Activated CD8-positive, alpha-beta T cell treated with anti-CD3 and anti-CD28 coated beads for 36 hours (primary cell): Measurements from ENCODE around the gene RPL35A. TPM values are rescaled to one million over a fixed set of nuclear protein-coding genes. Genes with fewer than 3 reads are reported as not detected.
"Not testable (repeated sequence)": the region's sequence is repeated elsewhere in the genome, so short reads cannot be mapped to it uniquely, and the experiment has no call there.

ENCODE experiments used
- ATAC-seq: fragments of 200-7000 bp; cut with Tn5 transposase; one replicate; pipeline ENCODE4 v1.10.0; 2021; ENCODE audit warnings: mild to moderate bottlenecking, moderate library complexity
- CTCF ChIA-PET: fragments of 350-600 bp; sonication (Branson Sonifier 250); formaldehyde crosslinking; loops from one replicate; lab custom pipeline; 2021; ENCODE audit warnings: antibody characterized with exemption; lab: Charles Lee
- POLR2A ChIA-PET: fragments of 350-600 bp; sonication (Branson Sonifier 250); formaldehyde crosslinking; loops from one replicate; lab custom pipeline; 2021; ENCODE audit warnings: antibody characterized with exemption; lab: Charles Lee
- DNase-seq: peaks from one replicate; pipeline ENCODE4 v3.0.0-alpha.2; 2020
- H3K27ac Mint-ChIP-seq: one replicate; pipeline ENCODE4 v1.8.0; 2021; ENCODE audit warnings: mild to moderate bottlenecking, mixed read lengths
- H3K27me3 Mint-ChIP-seq: one replicate; pipeline ENCODE4 v1.8.0; 2021; ENCODE audit warnings: mixed read lengths
- H3K36me3 Mint-ChIP-seq: one replicate; pipeline ENCODE4 v1.8.0; 2021; ENCODE audit warnings: low read depth, mixed read lengths
- H3K4me1 Mint-ChIP-seq: one replicate; pipeline ENCODE4 v1.8.0; 2021; ENCODE audit warnings: low read depth, mixed read lengths
- H3K4me3 Mint-ChIP-seq: one replicate; pipeline ENCODE4 v1.8.0; 2021; ENCODE audit warnings: mild to moderate bottlenecking, moderate library complexity, mixed read lengths
- H3K9me3 Mint-ChIP-seq: one replicate; pipeline ENCODE4 v1.8.0; 2021; ENCODE audit warnings: mixed read lengths
- CTCF ChIP-seq: fragments of 200-600 bp; IDR thresholded peaks from one replicate; pipeline ENCODE4 v1.8.0; 2022; ENCODE audit warnings: antibody characterized with exemption, mild to moderate bottlenecking
- intact Hi-C: fragments of 100-400 bp; cut with micrococcal nuclease; formaldehyde crosslinking; loops from one replicate; pipeline ENCODE4 v1.10.0; 2022
- total RNA-seq, 2 experiments: library from RNA; stranded (reverse); gene quantifications; one replicate each; pipeline ENCODE4 v1.2.3, GENCODE V29; 2021

The RPL35A gene
- total RNA-seq, 2 experiments from 2014 or later, result 1,685 to 1,707 TPM

- intact Hi-C loops, result no loop called here
- Mint-ChIP-seq H3K27me3 (no peaks in the 10 kb centered on the region), H3K4me3 (peak overlapping the region; percentile 92), H3K9me3 (no peaks in the 10 kb centered on the region), H3K4me1 (peaks cover 66% of the 10 kb centered on the region), H3K27ac (peak overlapping the region; percentile 98), H3K36me3 (peaks cover 56% of the 10 kb centered on the region)
- CTCF ChIA-PET, result interaction anchor here (1.1 to 1.7 kb wide), 4 partner anchors 16 to 122 kb away, joined by 3 to 4 read pairs (median 4); no protein-coding TSS in a partner anchor
- DNase-seq, result no peak
- POLR2A ChIA-PET, result interaction anchor here (0.9 kb wide), 1 partner anchor 122 kb away, joined by 3 read pairs; no protein-coding TSS in a partner anchor
- no peak for TF ChIP-seq CTCF
- ATAC-seq, result no peak
These were observed 8.4 kb downstream of the RPL35A start for GRCh38 chr3:197958346-197958745.

- Mint-ChIP-seq H3K4me3 (peak overlapping the region; percentile 92), H3K4me1 (peaks cover 64% of the 10 kb centered on the region), H3K27ac (peak overlapping the region; percentile 98), H3K36me3 (peaks cover 51% of the 10 kb centered on the region)
- H3K27me3 Mint-ChIP-seq, H3K9me3 Mint-ChIP-seq, DNase-seq, ATAC-seq: not testable (repeated sequence)
- CTCF ChIA-PET, result interaction anchor here (0.7 to 1.7 kb wide), 4 partner anchors 8 to 122 kb away, joined by 3 to 4 read pairs (median 4); no protein-coding TSS in a partner anchor
- intact Hi-C loops, result loop anchor here (1.0 kb wide), 1 partner anchor 8 kb away; no protein-coding TSS in a partner anchor
- POLR2A ChIA-PET, result interaction anchor here (1.0 kb wide), 2 partner anchors 8 to 121 kb away, joined by 5 read pairs; no protein-coding TSS in a partner anchor
These were observed 8.9 kb downstream of the RPL35A start for GRCh38 chr3:197958848-197959247.

- peak overlapping the region; percentile 92 for H3K4me3 Mint-ChIP-seq
- H3K9me3 Mint-ChIP-seq, result no peaks in the 10 kb centered on the region
- POLR2A ChIA-PET, result interaction anchor here (1.0 kb wide), 2 partner anchors 9 to 120 kb away, joined by 5 read pairs; no protein-coding TSS in a partner anchor
- ATAC-seq (no peak), DNase-seq (no peak)
- peaks cover 44% of the 10 kb centered on the region for H3K36me3 Mint-ChIP-seq
- no peaks in the 10 kb centered on the region for H3K27me3 Mint-ChIP-seq
- CTCF ChIA-PET, result interaction anchor here (0.7 kb wide), 1 partner anchor 8 kb away, joined by 3 read pairs; no protein-coding TSS in a partner anchor
- no peak for TF ChIP-seq CTCF
- intact Hi-C loops, result loop anchor here (1.0 kb wide), 1 partner anchor 8 kb away; no protein-coding TSS in a partner anchor
- peaks cover 60% of the 10 kb centered on the region for H3K4me1 Mint-ChIP-seq
- peak overlapping the region; percentile 98 for H3K27ac Mint-ChIP-seq
These were observed 9.5 kb downstream of the RPL35A start for GRCh38 chr3:197959500-197959890.

- DNase-seq, result peak; percentile 97
- peak; percentile 93 for ATAC-seq
- Mint-ChIP-seq H3K27me3 (no peaks in the 10 kb centered on the region), H3K4me3 (peak within 1 kb of the TSS; percentile 92), H3K27ac (peak within 1 kb of the TSS; percentile 98), H3K9me3 (no peaks in the 10 kb centered on the region), H3K4me1 (peaks cover 55% of the 10 kb centered on the region), H3K36me3 (peaks cover 38% of the 10 kb centered on the region)
- no peak for TF ChIP-seq CTCF
- POLR2A ChIA-PET, result interaction anchor here (0.8 to 2.2 kb wide), 4 partner anchors 8 to 110 kb away, joined by 3 to 14 read pairs (median 5); partner anchors contain the start of gene RPL35A
- intact Hi-C loops, result loop anchor here (1.0 kb wide), 1 partner anchor 9 kb away; no protein-coding TSS in a partner anchor
- CTCF ChIA-PET, result interaction anchor here (2.0 kb wide), 1 partner anchor 55 kb away, joined by 7 read pairs; no protein-coding TSS in a partner anchor
These were observed 10.1 kb downstream of the RPL35A start, which contains the start of gene LMLN for GRCh38 chr3:197959891-197960693. TSS of gene LMLN (plus strand) at chr3:197960217. CDS start at chr3:197960246, 29 bp downstream.
